Stimulated activated naive CD8-positive, alpha-beta T cell treated with anti-CD3 and anti-CD28 coated beads, Interleukin-15, Interleukin-2, amounts not matched to agents 100 ng/mL and 50 ng/mL, for 24 hours (primary cell): ENCODE data around the gene CSTF1.

Source experiments
- H3K27ac Mint-ChIP-seq: one replicate; pipeline ENCODE4 v1.8.0; 2021; ENCODE audit warnings: mild to moderate bottlenecking, mixed read lengths
- H3K27me3 Mint-ChIP-seq: one replicate; pipeline ENCODE4 v1.8.0; 2021; ENCODE audit warnings: mixed read lengths
- H3K36me3 Mint-ChIP-seq: one replicate; pipeline ENCODE4 v1.8.0; 2021; ENCODE audit warnings: low read depth, mixed read lengths
- H3K4me1 Mint-ChIP-seq: one replicate; pipeline ENCODE4 v1.8.0; 2021; ENCODE audit warnings: low read depth, mixed read lengths
- H3K4me3 Mint-ChIP-seq: one replicate; pipeline ENCODE4 v1.8.0; 2021; ENCODE audit warnings: mild to moderate bottlenecking, mixed read lengths
- H3K9me3 Mint-ChIP-seq: one replicate; pipeline ENCODE4 v1.8.0; 2021; ENCODE audit warnings: mixed read lengths

CSTF1 gene

DNA sequence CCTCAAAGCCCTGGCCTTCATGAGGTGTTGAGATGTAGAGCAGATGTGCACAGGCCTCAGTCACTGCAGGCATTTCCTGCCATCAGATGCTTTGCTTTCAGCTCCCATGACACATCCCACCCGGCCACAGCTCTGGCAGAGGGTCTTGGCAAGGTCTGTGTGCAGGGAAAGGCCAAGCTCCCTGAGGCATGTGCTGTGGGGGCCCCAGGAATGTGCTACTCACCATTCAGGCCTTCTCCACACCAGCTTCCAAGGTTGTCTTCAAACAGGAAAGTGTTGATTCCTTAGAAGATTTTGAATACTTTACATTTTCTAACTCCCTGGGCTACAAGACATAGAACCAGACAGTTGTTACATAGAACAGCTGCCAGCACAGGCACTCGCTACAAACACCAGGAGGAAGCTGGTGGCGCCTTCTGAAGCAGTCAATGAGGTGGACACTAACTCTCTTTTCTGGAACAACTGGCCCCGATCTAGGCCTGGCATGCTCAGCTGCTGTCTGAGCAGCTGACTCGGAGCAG is 47.4 kb downstream of the CSTF1 start:
- Mint-ChIP-seq H3K27me3 (no peaks in the 10 kb centered on the region), H3K27ac (peak overlapping the region; percentile 97), H3K36me3 (peaks cover 12% of the 10 kb centered on the region), H3K4me3 (peak overlapping the region; percentile 74), H3K4me1 (peaks cover 71% of the 10 kb centered on the region), H3K9me3 (no peaks in the 10 kb centered on the region)

- H3K4me3 Mint-ChIP-seq, result peak overlapping the region; percentile 74
- H3K27me3 Mint-ChIP-seq, result no peaks in the 10 kb centered on the region
- H3K4me1 Mint-ChIP-seq, result peaks cover 65% of the 10 kb centered on the region
- H3K36me3 Mint-ChIP-seq, result peaks cover 17% of the 10 kb centered on the region
- H3K27ac Mint-ChIP-seq, result peak overlapping the region; percentile 97
- no peaks in the 10 kb centered on the region for H3K9me3 Mint-ChIP-seq
Measured at GRCh38 chr20:56440346-56441007, 48.0 kb downstream of the CSTF1 start.

DNA sequence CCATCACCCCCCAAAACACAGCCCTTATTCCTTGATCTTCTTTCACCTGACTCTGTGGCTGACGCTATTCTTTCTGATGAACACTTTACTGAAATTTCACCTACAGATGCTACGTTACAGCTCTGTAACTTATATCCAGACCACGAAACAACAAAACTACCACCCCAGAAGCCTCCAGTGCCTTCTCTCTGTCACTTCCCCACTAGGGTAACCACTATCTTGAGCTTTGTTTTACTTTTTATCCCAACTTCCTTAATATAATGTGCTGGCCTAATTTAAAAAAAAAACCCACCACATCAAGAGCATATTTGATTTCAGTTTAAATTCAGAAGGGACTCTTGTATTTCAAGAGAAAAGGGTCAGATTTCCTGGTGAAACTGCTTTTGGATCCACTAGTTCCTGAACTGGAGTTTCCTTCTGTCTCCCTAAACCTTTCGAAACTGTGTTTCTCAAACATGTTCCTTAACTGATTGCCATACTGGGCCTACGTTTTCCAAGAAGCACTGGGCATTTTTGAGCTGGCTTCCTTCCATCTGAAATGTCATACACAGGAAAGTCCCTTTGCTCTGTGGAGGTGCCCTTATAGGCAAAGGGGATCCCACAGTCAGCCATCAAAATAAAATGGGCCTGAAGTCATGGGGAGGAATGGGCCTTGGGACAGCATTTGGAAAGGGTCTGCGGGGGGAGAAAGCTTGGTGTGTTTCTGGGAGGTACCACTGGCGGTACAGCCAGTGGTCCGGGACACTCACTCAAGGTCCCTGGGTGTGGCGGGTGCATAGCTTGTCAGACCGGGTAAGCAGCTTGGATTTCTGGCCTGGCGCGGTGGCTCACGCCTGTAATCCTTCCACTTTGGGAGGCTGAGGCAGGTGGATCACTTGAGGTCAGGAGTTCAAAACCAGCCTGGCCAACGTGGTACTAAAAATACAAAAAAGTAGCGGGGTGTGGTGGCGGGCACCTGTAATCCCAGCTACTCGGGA is 50.2 kb downstream of the CSTF1 start:
- peaks cover 53% of the 10 kb centered on the region for H3K4me1 Mint-ChIP-seq
- H3K27me3 Mint-ChIP-seq, result no peaks in the 10 kb centered on the region
- H3K36me3 Mint-ChIP-seq, result peaks cover 17% of the 10 kb centered on the region
- peak overlapping the region; percentile 83 for H3K27ac Mint-ChIP-seq
- H3K9me3 Mint-ChIP-seq, result no peaks in the 10 kb centered on the region
- H3K4me3 Mint-ChIP-seq, result peak overlapping the region; percentile 40

GRCh38 chr20:56443654-56444540 is 51.5 kb downstream of the CSTF1 start:
- peaks cover 43% of the 10 kb centered on the region for H3K4me1 Mint-ChIP-seq
- H3K9me3 Mint-ChIP-seq, result no peaks in the 10 kb centered on the region
- peaks cover 23% of the 10 kb centered on the region for H3K36me3 Mint-ChIP-seq
- H3K27ac Mint-ChIP-seq, result peak overlapping the region; percentile 45
- no peak overlapping the region for H3K4me3 Mint-ChIP-seq
- H3K27me3 Mint-ChIP-seq, result no peaks in the 10 kb centered on the region

DNA sequence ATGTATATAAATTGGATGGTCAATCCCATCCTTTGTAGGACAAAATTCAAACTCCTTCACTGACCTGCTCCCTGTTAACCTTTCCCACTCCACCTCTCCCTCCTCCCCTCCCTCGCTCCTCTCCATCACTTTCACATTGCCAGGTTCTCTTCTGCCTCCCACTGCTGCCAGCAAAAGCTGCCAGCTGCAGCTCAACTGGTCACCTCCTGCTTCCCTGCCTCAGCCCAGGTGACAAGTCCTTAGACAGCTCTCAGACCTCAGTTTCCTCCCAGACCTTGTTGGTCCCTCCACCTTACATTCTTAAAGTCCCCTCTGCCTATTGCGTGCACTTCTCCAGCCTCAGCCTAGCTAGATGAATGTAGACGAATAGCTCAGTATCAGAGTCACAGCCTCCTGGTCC is 52.7 kb downstream of the CSTF1 start:
- H3K4me1 Mint-ChIP-seq, result peaks cover 31% of the 10 kb centered on the region
- no peaks in the 10 kb centered on the region for H3K27me3 Mint-ChIP-seq
- H3K27ac Mint-ChIP-seq, result peak overlapping the region; percentile 5
- H3K36me3 Mint-ChIP-seq, result peaks cover 22% of the 10 kb centered on the region
- H3K9me3 Mint-ChIP-seq, result no peaks in the 10 kb centered on the region
- H3K4me3 Mint-ChIP-seq, result no peak overlapping the region

- Mint-ChIP-seq H3K4me3 (no peak overlapping the region), H3K36me3 (peaks cover 19% of the 10 kb centered on the region), H3K9me3 (no peaks in the 10 kb centered on the region), H3K27ac (no peak overlapping the region), H3K27me3 (no peaks in the 10 kb centered on the region), H3K4me1 (peaks cover 26% of the 10 kb centered on the region)
Measured at GRCh38 chr20:56445540-56445939, 53.1 kb downstream of the CSTF1 start.

GRCh38 chr20:56447227-56447626 is 54.8 kb downstream of the CSTF1 start:
- no peaks in the 10 kb centered on the region for H3K27me3 Mint-ChIP-seq
- peaks cover 26% of the 10 kb centered on the region for H3K36me3 Mint-ChIP-seq
- no peak overlapping the region for H3K4me3 Mint-ChIP-seq
- H3K9me3 Mint-ChIP-seq, result no peaks in the 10 kb centered on the region
- peaks cover 20% of the 10 kb centered on the region for H3K4me1 Mint-ChIP-seq
- no peak overlapping the region for H3K27ac Mint-ChIP-seq

DNA sequence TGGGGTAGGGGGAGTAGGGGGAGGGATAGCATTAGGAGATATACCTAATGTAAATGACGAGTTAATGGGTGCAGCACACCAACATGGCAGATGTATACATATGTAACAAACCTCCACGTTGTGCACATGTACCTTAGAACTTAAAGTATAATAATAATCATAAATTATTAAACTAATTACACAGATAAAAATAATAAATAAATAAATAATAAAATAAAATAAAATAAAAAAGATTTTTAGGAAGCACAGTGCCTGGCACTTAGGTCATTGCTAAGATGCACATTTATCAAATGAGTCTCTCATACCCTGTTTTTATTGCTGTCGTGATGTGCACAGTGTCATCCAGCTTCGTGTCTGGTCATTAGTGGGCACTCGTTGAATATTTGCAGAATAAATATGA is 57.0 kb downstream of the CSTF1 start:
- Mint-ChIP-seq H3K27me3 (no peaks in the 10 kb centered on the region), H3K36me3 (peaks cover 22% of the 10 kb centered on the region)

DNA sequence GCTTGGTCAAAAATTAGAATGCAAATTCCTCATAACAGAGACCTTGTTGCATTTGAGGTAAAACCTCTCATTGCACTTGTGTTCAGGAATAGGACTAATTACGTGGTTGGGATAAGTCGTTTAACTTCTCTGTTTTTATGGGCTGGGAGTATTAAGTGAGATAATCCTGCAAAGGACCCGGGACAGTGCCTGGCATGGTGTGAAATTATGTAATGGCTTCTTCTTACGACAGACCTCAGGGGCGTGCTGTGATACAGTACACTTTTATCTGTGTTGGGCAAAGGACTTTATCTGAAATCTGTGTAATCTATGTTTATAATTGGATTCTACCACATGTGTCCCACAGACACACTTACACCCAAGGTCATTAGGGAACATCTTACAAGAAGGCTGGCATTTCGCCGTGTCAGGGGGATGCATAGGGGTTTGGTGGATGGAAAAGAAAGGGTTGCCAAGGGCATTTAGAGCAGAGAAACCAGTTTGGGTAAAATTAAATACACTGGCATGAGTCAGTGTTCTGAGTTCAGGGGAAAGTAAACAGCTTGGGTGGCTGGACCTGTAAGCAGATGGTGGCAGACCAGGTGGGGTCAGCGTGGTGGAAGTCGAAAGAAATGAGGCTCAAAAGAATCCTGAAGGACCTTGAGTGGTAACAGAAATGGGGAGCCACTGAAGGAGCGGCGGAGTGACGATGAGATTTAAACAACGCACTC is 58.8 kb downstream of the CSTF1 start:
- peaks cover 37% of the 10 kb centered on the region for H3K4me1 Mint-ChIP-seq
- H3K9me3 Mint-ChIP-seq, result no peaks in the 10 kb centered on the region
- H3K27ac Mint-ChIP-seq, result no peak overlapping the region
- H3K4me3 Mint-ChIP-seq, result no peak overlapping the region
- H3K27me3 Mint-ChIP-seq, result no peaks in the 10 kb centered on the region
- H3K36me3 Mint-ChIP-seq, result peaks cover 16% of the 10 kb centered on the region

More for the DNA sequence above, 57.0 kb downstream of the CSTF1 start:
- Mint-ChIP-seq H3K27ac (no peak overlapping the region), H3K4me3 (no peak overlapping the region), H3K4me1 (peaks cover 23% of the 10 kb centered on the region), H3K9me3 (no peaks in the 10 kb centered on the region)

- Mint-ChIP-seq H3K27ac (peak overlapping the region; percentile 89), H3K27me3 (no peaks in the 10 kb centered on the region), H3K9me3 (no peaks in the 10 kb centered on the region), H3K4me3 (no peak overlapping the region), H3K36me3 (peaks cover 17% of the 10 kb centered on the region), H3K4me1 (peaks cover 37% of the 10 kb centered on the region)
Measured at GRCh38 chr20:56453352-56453751, 60.9 kb downstream of the CSTF1 start.

- Mint-ChIP-seq H3K36me3 (peaks cover 13% of the 10 kb centered on the region), H3K4me1 (peaks cover 37% of the 10 kb centered on the region), H3K4me3 (peak overlapping the region; percentile 1), H3K27ac (peak overlapping the region; percentile 89), H3K9me3 (no peaks in the 10 kb centered on the region), H3K27me3 (no peaks in the 10 kb centered on the region)
Measured at GRCh38 chr20:56454754-56455153, 62.3 kb downstream of the CSTF1 start.
